ENCODE data around the gene NPFFR1.
A peak's percentile ranks its signal among the peaks of the same experiment; 100 is the strongest.
"Not testable (repeated sequence)": the region's sequence is repeated elsewhere in the genome, so short reads cannot be mapped to it uniquely, and the experiment has no call there.

The NPFFR1 gene

GRCh38 chr10:70284542-70285475 lies 1.0 kb upstream of the NPFFR1 start:
- no peak for DNase-seq

- DNase-seq, result no peak
Measured at GRCh38 chr10:70283071-70283444, 746 bp downstream of the NPFFR1 start.

GRCh38 chr10:70281609-70282008 lies 2.2 kb downstream of the NPFFR1 start:
- no peak for DNase-seq

DNA sequence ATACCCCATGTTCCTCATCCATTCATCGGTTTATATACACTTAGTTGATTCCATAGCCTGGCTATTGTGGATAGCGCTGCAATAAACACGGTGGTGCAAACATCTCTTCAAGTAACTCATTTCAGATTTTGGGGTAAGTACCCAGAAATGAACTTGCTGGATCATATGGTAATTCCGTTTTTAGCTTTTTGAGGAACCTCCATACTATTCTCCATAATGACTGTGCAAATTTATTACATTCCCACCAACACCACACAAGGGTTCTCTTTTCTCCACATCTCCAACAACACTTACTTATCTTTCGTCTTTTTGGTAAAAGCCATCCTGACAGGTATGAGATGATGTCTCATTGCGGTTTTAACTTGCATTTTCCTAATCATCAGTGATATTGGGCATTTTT lies 3.7 kb downstream of the NPFFR1 start:
- DNase-seq, result no peak

DNA sequence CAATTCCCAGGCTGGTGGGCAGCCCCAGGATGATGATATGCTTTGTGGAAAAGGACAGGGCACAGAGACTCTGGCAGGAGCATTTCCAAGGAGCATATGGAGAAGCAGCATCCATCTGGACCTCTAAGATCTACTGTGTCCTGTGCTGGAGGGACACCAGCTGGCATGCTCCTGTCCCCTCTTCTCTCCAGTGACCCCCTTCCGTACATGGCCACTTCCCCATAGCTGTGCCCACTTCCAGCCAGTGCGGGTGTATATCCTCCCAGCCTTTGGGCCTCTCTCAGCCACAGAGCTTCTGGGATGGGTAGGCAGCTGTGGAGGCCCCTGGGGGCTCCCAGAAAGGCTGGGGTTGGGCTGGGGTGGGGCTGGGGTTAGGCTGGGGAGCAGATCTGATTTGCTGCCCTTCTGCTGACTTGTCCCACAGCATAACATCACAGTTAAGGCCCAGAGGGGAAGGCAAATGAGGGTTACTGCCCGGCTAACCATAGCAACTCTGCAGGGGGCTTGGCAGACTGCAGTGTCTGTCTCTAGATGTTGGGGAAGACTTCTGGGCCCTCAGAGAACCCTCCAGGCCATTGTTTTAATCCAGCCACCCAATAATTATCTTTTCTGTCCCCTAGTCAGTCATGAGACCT lies 6.3 kb downstream of the NPFFR1 start:
- DNase-seq, result no peak

- DNase-seq, result peak; percentile 42
Measured at GRCh38 chr10:70274643-70275042, 9.2 kb downstream of the NPFFR1 start.

DNA sequence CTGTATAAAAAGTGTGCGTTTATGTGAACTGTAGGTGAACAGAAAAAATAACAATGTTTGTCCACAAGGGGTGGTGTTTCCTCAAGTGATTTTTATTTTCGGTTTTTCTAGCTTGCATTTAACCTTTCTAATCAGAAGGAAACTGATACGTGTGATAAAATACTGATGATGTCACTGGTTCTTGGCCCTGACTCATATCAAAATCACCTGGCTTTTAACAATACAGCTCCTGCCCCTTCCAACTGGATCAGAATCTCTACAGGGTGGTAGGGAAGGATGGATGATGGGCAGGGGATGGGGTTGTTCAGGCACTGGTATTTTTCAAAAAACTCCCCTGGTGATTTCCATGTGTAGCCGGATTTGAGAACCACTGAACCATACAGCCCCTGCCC lies 10.9 kb downstream of the NPFFR1 start:
- no peak for DNase-seq

GRCh38 chr10:70271996-70272924 lies 11.5 kb downstream of the NPFFR1 start:
- no peak for DNase-seq

GRCh38 chr10:70270952-70271351 lies 12.9 kb downstream of the NPFFR1 start:
- DNase-seq, result no peak

- DNase-seq, result no peak
Measured at GRCh38 chr10:70269741-70270140, 14.1 kb downstream of the NPFFR1 start.

- no peak for DNase-seq
Measured at GRCh38 chr10:70268376-70268775, 15.4 kb downstream of the NPFFR1 start.

- peak; percentile 95 for DNase-seq
Measured at GRCh38 chr10:70267161-70267933, 16.5 kb downstream of the NPFFR1 start.

GRCh38 chr10:70266701-70267100 lies 17.1 kb downstream of the NPFFR1 start:
- DNase-seq, result no peak

GRCh38 chr10:70266056-70266455 lies 17.7 kb downstream of the NPFFR1 start:
- DNase-seq, result no peak

- no peak for DNase-seq
Measured at GRCh38 chr10:70265032-70265689, 18.6 kb downstream of the NPFFR1 start.

- no peak for DNase-seq
Measured at GRCh38 chr10:70260734-70261133, 23.1 kb downstream of the NPFFR1 start.

- DNase-seq, result no peak
Measured at GRCh38 chr10:70260259-70260658, 23.5 kb downstream of the NPFFR1 start.

- DNase-seq, result no peak
Measured at GRCh38 chr10:70258216-70258615, 25.6 kb downstream of the NPFFR1 start.

DNA sequence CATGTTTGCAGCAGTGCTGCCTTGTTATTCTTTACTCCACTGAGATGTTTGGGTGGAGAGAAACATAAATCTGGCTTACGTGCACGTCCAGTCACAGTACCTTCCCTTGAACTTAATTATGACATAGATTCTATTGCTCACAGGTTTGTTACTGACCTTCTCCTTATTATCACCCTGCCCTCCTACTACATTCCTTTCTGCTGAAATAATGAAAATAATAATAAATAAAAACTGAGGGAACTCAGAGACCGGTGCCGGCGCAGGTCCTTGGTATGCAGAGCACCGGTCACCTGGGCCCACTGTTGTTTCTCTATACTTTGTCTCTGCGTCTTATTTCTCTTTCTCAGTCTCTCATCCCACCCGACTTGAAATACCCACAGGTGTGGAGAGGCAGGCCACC lies 26.0 kb downstream of the NPFFR1 start:
- DNase-seq, result not testable (repeated sequence)

- no peak for DNase-seq
Measured at GRCh38 chr10:70256463-70256862, 27.3 kb downstream of the NPFFR1 start.

Measured in fibroblast of skin of abdomen (primary cell).